Embryonic facial prominence (tissue), 1 donor: Measurements from ENCODE around the gene RRBP1.

Experiments used
- DNase-seq: peaks from one replicate; pipeline ENCODE4 v3.0.0-alpha.2; 2016; ENCODE audit errors: extremely low spot score

RRBP1 gene

GRCh38 chr20:17621229-17621968 lies 60.6 kb downstream of the RRBP1 start:
- DNase-seq, result no peak

- no peak for DNase-seq
These were observed 61.4 kb downstream of the RRBP1 start for GRCh38 chr20:17620371-17621228.

- no peak for DNase-seq
These were observed 62.5 kb downstream of the RRBP1 start for GRCh38 chr20:17619351-17620093.

DNA sequence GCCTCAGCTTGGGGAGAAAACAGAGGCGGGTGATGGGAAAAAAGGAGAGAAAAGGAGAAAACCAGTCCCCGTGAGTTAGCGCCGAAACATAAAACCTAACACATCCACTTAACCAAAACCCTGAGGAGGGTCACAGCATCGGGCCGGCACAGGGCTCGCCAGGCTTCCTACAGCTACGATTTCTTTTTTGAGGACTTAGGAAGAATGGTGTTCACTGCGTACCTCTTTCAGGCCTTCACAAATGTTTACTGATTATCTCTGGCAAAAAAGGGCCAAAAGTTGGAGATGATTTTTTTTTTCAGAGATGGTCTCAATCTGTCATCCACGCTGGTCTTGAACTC lies 63.4 kb downstream of the RRBP1 start:
- DNase-seq, result no peak

- no peak for DNase-seq
These were observed 64.0 kb downstream of the RRBP1 start for GRCh38 chr20:17617868-17618672.

DNA sequence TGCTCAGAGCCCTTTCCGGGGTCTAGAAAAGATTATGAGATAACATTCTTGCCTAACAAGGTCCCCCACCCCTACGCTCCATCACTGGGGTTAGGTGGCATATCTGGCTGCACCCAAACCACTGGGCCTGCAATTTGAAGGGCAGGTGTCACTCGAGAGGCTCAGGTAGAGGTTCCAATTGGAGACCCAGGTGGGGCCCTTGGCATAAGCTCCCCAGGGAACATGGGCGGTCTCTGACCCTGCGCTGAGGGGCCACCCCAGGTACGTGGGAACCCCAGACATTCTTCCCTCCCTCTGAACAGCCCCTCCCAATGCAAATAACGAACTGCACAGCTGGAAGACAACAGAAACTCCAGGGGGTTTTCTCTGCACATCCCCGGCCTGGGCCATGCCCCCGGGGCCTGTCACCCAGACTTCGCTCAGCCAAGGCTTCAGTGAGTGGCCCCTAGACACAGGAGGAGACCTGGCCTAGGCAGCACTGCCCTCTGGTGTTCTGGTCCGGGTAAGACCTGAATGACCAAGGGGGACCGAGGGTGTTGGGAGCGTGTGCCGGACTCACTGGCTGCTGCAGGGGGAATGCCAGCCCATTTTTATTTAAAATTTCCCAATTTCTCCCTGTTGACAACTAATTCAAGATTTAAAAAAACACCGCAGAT lies 64.7 kb downstream of the RRBP1 start:
- DNase-seq, result no peak

DNA sequence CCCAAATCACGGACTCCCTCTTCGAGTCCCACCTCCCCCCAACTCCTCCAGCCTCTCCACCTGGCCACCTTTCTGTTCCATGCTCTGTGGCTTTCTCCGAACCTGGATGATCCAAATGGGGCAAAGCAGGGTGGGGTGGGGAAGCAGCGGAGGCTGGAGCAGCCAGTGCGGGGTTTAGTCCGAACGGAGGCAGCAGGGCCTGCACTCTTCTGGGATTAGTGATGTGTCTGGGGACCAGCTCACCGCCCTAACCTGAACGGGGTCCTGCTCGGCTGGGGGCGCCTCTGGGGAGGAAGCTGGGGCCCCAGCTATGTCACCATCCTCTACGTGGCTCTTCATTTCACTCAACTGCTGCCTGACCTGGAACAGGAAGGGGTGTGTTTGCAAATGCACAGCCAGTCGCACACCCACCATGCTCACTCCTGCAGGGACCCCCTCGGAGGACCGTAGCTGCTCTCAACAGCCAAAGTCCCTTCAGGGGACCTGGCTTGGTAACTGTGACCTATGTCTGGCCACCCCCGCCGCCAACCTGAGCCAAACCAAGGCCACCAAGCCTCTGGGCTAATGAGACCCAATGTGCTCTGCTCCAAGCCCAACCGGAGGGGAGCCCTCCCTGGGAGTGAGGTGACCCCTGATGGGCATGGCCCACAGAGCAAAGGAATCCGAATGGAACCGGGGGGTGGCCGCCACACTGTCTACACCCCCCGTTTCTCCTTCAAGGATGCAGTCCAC lies 65.4 kb downstream of the RRBP1 start:
- no peak for DNase-seq

- no peak for DNase-seq
These were observed 66.2 kb downstream of the RRBP1 start for GRCh38 chr20:17615645-17616479.

DNA sequence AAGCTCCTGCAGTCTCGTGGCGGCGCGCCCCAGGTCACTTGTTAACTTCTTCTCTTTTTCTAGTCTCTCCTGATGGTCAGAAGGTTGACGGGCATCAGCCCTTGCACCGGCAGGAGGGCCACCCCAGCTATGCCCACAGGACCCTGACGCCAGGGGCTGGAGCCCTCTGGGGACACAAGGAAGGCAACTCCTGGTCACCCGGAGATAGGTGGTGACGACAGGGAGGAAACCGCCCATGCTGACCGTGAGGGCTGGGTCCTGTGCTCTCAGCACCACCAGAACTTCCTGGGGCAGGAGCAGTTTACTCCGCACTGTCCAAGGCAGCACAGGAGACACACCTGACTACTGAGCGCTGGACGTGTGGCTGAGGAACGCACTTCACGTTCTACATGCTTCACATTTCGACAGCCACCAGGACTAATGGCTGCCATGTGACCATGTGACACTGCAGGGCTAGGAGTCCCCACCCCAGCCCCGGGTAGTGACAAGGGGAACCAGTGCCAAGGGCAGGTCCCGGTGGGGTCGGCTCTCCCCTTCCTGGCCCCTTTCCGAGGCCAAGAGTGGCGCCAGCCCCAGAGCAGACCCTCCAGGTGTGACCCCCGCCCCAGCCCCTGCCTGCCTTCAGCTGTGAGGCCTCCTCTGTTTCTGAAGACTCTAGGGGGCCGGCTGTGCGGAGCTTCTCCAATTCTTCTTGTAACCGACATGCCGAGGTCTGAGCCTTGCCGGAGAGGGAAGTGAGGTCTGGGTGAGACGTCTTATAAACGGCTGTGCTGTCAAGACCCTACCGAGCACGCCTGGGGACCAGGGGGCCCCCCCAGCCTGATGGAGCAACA lies 67.0 kb downstream of the RRBP1 start:
- DNase-seq, result no peak

DNA sequence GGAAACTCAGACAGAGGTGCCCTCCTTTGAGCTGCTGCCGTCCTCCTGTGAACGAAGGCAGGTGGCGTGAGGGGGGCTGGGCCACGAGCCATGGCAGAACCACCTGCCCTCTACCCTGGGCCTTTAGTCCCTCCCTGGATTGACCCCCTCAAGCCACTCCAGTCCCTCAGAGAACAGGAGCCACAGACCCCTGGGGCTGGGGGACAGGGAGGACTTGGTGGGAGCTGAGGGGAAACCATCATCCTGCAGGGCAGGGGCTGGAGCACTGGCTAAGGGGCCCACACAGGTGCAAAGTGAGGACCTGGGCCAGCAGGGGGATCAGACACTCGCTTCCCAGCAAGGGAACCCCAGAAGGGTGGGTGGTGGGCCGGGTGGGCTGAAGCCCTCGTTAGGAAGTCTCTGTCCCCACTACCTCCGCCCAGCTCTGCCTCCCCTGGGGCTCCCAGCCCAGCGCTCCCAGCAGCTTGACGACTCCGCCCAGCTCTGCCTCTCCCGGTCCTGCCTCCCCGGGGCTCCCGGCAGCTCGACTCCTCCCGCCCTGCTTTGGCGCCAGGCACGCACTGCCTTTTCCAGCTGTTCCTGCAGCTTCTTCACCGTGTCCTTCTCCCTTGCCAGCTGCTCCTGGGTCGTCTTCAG lies 67.7 kb downstream of the RRBP1 start:
- DNase-seq, result no peak

- no peak for DNase-seq
These were observed 68.5 kb downstream of the RRBP1 start for GRCh38 chr20:17613328-17614175.

DNA sequence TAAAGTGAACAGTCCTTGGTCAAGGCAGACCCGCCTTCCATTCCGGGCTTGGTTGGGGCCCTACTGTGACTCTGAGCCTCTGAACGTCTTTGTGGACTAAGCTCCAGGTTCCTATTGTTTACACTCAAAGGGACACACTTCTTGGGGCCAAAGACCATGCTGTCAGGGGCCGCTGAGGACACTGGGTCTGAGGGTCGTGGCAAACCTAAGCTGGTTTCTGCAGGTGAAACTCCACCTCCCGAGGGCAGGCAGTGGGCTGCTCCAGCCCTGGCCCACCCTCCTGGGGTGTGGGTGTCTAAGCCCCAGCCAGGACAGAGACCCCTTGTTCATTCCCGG lies 69.1 kb downstream of the RRBP1 start:
- DNase-seq, result no peak

- DNase-seq, result no peak
These were observed 69.6 kb downstream of the RRBP1 start for GRCh38 chr20:17612287-17612991.

GRCh38 chr20:17611540-17612286 lies 70.3 kb downstream of the RRBP1 start:
- DNase-seq, result no peak

- DNase-seq, result no peak
These were observed 70.8 kb downstream of the RRBP1 start for GRCh38 chr20:17611290-17611539.

DNA sequence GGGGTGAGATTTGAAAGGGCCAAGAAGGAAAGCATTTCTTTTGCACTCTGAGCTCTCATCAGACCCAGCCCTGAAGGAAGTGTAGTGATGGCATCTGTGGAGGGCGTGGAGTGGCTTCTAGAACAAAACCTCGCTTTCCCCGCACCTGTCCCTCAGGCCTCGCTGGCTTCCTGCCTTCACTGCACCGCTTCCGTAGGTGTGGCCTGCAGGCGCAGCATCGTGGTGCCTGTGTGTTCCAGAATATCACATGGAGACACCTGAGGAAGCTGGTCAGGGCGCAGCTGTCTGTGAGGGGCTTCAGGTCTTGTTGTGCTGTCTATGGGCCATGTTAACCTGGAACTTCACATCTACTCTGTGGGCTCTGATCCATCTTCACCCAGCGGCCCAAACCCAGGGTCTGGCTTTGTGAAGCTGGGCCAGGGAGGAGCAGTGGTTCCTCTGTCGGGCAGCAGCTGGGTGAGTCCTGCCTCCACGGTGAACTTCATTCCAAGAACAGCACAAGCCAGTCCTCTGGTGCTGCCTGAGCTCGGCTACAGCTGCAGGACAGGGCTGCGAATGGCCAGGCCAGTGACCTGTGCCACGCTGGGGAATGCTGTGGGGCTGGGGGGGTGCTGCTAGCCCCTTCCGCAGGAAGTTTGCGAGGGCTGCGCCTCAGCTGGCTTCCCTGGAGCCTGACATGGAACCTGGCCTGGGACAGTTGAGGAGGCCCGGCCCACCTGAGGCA lies 71.3 kb downstream of the RRBP1 start:
- no peak for DNase-seq
